DND-41 (cell line): ENCODE measurements around the gene VWA8.

Source experiments
- ATAC-seq: fragments of 200-7000 bp; cut with Tn5 transposase; 3 replicates; pipeline ENCODE4 v1.9.1; 2021; ENCODE audit warnings: low read depth; ENCODE audit not compliant: insufficient read depth
- DNase-seq: peaks from one replicate; pipeline ENCODE4 v3.0.0-alpha.2; 2020
- H2AFZ ChIP-seq: 2 replicates; pipeline ENCODE4 v1.6.0; 2012; ENCODE audit warnings: low read depth, low read length
- H3K27ac ChIP-seq: 2 replicates; pipeline ENCODE4 v1.5.1; 2012; ENCODE audit warnings: low read length, inconsistent platforms
- H3K27me3 ChIP-seq: fragments of 200-600 bp; sonication (generic); 2 replicates; pipeline ENCODE4 v1.6.0; 2012; ENCODE audit warnings: low read length, mild to moderate bottlenecking, inconsistent platforms; ENCODE audit not compliant: insufficient read depth, poor library complexity
- H3K36me3 ChIP-seq: 2 replicates; pipeline ENCODE4 v1.5.1; 2012; ENCODE audit warnings: low read length, inconsistent platforms; ENCODE audit not compliant: insufficient read depth
- H3K4me1 ChIP-seq: 2 replicates; pipeline ENCODE4 v1.5.1; 2012; ENCODE audit warnings: mild to moderate bottlenecking, low read length; ENCODE audit not compliant: insufficient read depth
- H3K4me2 ChIP-seq: 2 replicates; pipeline ENCODE4 v1.6.0; 2012; ENCODE audit warnings: mild to moderate bottlenecking, moderate library complexity, low read length, inconsistent platforms; ENCODE audit not compliant: insufficient read depth
- H3K4me3 ChIP-seq, 2 experiments: fragments of 200-600 bp in 1 of 2; shearing (Covaris generic) in 1 of 2; 2 replicates each; pipeline ENCODE4 v1.5.1; 2012 to 2016; ENCODE audit warnings: inconsistent platforms in 2 of 2, low read length in 2 of 2, mild to moderate bottlenecking in 2 of 2, low read depth in 1 of 2, moderate library complexity in 1 of 2
- H3K79me2 ChIP-seq: 2 replicates; pipeline ENCODE4 v1.6.0; 2012; ENCODE audit warnings: low read length, inconsistent platforms; ENCODE audit not compliant: insufficient read depth
- H3K9ac ChIP-seq: 2 replicates; pipeline ENCODE4 v1.6.0; 2012; ENCODE audit warnings: low read depth, mild to moderate bottlenecking, inconsistent platforms, low read length, moderate library complexity
- H3K9me3 ChIP-seq: 2 replicates; pipeline ENCODE4 v1.5.1; 2012; ENCODE audit warnings: low read length, moderate library complexity, mild to moderate bottlenecking, inconsistent platforms; ENCODE audit not compliant: insufficient read depth, severe bottlenecking
- H4K20me1 ChIP-seq: 2 replicates; pipeline ENCODE4 v1.6.0; 2012; ENCODE audit warnings: low read length; ENCODE audit not compliant: insufficient read depth
- CTCF ChIP-seq: IDR thresholded peaks from 2 replicates; pipeline ENCODE4 v1.5.1; 2012; ENCODE audit warnings: borderline replicate concordance, low read length, moderate library complexity, mild to moderate bottlenecking; ENCODE audit not compliant: poor library complexity, severe bottlenecking; ENCODE audit errors: extremely low read depth
- EZH2 ChIP-seq: IDR thresholded peaks from 3 replicates; pipeline ENCODE4 v1.6.1; 2012; ENCODE audit warnings: borderline replicate concordance, low read depth, mild to moderate bottlenecking, moderate library complexity, low read length, inconsistent platforms; ENCODE audit not compliant: severe bottlenecking

The VWA8 gene

GRCh38 chr13:41858780-41859179, 102.1 kb downstream of the VWA8 start:
- H3K9ac ChIP-seq, result no peak overlapping the region
- H3K4me2 ChIP-seq, result no peak overlapping the region
- ATAC-seq, result no peak
- peaks cover 34% of the 10 kb centered on the region for H3K36me3 ChIP-seq
- H3K27ac ChIP-seq, result no peak overlapping the region
- TF ChIP-seq CTCF (no peak), EZH2 (no peak)
- no peaks in the 10 kb centered on the region for H3K27me3 ChIP-seq
- no peaks in the 10 kb centered on the region for H3K9me3 ChIP-seq
- H3K79me2 ChIP-seq, result no peaks in the 10 kb centered on the region
- no peak overlapping the region for H3K4me3 ChIP-seq
- H3K4me1 ChIP-seq, result no peaks in the 10 kb centered on the region
- H2AFZ ChIP-seq, result no peak overlapping the region
- DNase-seq, result no peak
- no peaks in the 10 kb centered on the region for H4K20me1 ChIP-seq

- H3K9me3 ChIP-seq, result no peaks in the 10 kb centered on the region
- ATAC-seq, result no peak
- H3K27me3 ChIP-seq, result no peaks in the 10 kb centered on the region
- H3K9ac ChIP-seq, result no peak overlapping the region
- H3K79me2 ChIP-seq, result no peaks in the 10 kb centered on the region
- no peak overlapping the region for H2AFZ ChIP-seq
- peaks cover 24% of the 10 kb centered on the region; the same call in 1 of the 2 replicates for H3K36me3 ChIP-seq
- H3K27ac ChIP-seq, result no peak overlapping the region
- no peaks in the 10 kb centered on the region for H4K20me1 ChIP-seq
- TF ChIP-seq CTCF (no peak), EZH2 (no peak)
- no peak overlapping the region for H3K4me3 ChIP-seq
- no peaks in the 10 kb centered on the region for H3K4me1 ChIP-seq
- no peak for DNase-seq
- H3K4me2 ChIP-seq, result no peak overlapping the region
These were observed 106.2 kb downstream of the VWA8 start for GRCh38 chr13:41854758-41855157.

- Histone ChIP-seq H3K79me2 (no peaks in the 10 kb centered on the region), H3K4me1 (no peaks in the 10 kb centered on the region), H3K27me3 (no peaks in the 10 kb centered on the region), H3K9me3 (no peaks in the 10 kb centered on the region), H3K9ac (no peak overlapping the region), H3K36me3 (peaks cover 16% of the 10 kb centered on the region; the same call in 1 of the 2 replicates), H2AFZ (no peak overlapping the region), H4K20me1 (no peaks in the 10 kb centered on the region), H3K4me3 (no peak overlapping the region), H3K27ac (no peak overlapping the region), H3K4me2 (no peak overlapping the region)
- DNase-seq, result no peak
- TF ChIP-seq CTCF (no peak), EZH2 (no peak)
- ATAC-seq, result no peak
These were observed 109.6 kb downstream of the VWA8 start for GRCh38 chr13:41851351-41851750.
